Measurements from ENCODE around the gene MAGI1.
"Not testable (repeated sequence)": the region's sequence is repeated elsewhere in the genome, so short reads cannot be mapped to it uniquely, and the experiment has no call there.

MAGI1 gene

DNA sequence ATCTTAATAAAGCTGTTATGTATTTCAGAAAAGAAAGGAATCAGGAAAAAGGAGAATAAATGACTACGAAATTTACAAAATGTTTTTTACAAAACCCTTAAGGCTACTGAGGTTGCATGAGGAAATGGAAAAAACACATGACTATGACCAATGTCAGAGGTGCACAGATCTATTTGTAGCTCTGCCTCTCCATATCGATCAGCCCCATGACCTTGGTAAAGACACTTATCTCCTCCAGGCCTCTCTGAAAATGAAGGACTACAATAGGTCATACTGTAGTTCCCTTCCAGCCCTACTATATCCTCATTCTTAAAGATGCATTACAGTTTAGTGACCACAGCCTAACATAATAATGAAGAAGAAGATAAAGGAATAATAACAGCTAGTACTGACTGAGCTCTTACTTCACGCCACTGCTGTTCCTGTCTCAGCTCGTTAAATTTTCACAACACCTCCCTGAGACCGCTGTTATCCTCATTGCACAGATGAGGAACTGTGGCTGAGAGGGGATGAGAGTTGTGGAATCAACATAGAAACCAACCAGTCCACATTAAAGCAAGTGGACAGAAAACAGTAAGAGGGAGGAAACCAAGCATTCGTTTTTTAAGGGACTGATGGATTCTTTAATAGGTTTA, 163.2 kb downstream of the MAGI1 start:
- no peak for DNase-seq (ENCODE audit: low read depth in 2 of 2)

GRCh38 chr3:65873869-65874268, 164.8 kb downstream of the MAGI1 start:
- no peak for DNase-seq (ENCODE audit: low read depth in 2 of 2)

DNA sequence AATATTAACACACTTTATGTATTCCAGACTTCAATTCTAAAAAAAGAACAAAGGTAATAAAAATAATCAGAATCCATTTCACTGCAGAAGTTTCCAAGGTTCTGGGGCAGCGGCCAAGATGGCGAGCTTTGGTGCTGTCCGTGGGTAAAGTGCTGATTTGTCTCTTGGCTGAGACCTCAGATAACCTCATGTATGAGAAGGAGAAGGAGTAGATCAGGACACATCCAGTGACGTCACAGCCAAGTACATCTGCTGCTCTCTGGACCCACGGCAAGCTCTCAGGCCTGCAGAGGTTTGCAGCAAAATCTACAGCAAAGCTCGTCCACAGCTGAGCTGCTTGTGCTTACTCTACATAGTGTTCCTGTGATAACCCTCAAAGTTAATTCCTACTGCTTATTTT, 165.7 kb downstream of the MAGI1 start:
- DNase-seq (ENCODE audit: low read depth in 2 of 2) = no peak

- no peak for DNase-seq (ENCODE audit: low read depth in 2 of 2)
Observed at GRCh38 chr3:65871305-65872141, 167.2 kb downstream of the MAGI1 start.

DNA sequence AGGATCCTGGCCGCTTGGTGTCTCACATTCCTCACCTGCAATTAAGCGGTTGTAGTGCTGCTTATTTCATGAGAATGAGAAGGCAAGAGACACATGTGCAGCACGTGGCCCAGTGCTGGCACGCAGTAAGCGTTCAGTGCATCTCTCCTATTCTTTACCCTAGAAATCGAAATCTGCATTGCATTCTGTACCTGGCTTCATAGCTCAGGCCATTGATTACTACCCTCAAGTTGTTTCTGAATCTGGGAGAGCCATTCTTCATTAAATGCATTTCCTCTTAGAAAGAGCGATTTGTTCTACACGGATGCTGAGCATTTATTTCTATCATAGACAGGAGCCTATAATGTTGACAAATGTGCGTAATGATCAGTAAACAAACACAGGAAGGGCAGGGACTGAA, 168.9 kb downstream of the MAGI1 start:
- DNase-seq (ENCODE audit: low read depth in 2 of 2) = no peak

DNA sequence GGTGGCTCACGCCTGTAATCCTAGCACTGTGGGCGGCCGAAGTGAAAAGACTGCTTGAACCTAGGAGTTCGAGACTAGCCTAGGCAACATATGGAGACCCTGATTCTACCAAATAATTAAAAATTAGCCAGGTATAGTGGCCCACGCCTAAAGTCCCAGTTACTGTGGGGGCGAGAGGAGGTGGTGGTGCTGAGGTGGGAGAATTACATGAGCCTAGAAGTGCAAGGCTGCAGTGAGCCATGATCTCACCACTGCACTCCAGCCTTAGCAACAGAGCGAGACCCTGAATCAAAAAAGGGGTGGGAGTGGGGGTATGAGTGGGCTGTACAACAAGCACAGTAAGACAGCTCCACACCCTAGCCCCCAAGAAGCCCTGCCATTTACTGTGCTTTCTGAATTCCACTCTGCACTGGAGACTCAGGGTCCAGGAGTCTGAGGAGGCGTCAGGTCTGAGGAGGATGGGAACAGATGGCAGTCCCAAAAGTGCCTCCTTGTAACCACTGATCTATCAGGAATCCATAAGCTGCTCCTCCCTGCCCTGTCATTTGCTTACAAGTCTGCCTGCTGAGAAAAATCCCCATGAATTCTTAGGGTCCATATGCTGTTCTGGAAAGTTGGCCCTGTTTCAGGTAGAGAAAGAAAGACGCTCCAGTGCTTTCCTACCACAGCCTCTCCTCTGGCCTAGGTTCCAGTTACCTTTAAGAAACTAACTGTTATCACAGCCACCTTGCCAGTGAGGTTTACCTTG, 171.1 kb downstream of the MAGI1 start:
- DNase-seq (ENCODE audit: low read depth in 2 of 2) = no peak

GRCh38 chr3:65864357-65864904, 174.3 kb downstream of the MAGI1 start:
- no peak for DNase-seq (ENCODE audit: low read depth in 2 of 2)

GRCh38 chr3:65861718-65862117, 177.0 kb downstream of the MAGI1 start:
- DNase-seq (ENCODE audit: low read depth in 2 of 2) = no peak

DNA sequence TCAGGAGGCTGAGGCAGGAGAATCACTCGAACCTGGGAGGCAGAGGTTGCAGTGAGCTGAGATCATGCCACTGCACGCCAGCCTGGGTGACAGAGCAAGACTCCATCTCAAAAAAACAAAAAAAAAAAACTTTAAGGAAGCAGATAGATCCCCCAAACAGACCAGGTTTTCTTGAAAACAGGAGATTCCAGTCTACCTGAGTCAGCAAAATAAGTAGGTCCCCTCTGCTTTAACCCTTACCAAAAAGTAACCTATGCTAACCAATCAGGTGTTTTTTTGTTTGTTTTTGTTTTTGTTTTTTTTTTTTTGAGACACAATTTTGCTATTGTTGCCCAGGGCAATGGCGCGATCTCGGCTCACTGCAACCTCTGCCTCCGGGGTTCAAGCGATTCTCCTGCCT, 179.1 kb downstream of the MAGI1 start:
- not testable (repeated sequence) for DNase-seq (ENCODE audit: low read depth in 2 of 2)

DNA sequence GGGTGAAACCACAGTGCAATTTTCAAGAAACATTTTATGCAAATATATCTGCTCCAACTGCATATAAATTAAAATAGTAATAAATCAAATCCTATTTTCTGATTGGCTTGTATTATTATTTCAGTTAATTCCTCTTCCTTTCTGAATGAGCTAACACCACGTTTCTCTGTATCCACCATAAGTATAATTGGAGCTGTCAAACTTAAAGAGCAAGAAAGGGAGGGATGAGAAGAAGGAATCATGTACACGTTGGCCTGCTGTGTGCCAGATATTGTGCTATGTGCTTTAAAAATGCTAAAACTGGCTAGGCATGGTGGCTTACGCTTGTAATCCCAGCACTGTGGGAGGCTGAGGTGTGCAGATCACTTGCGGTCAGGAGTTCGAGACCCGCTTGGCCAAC, 180.0 kb downstream of the MAGI1 start:
- no peak for DNase-seq (ENCODE audit: low read depth in 2 of 2)

GRCh38 chr3:65857327-65857726, 181.4 kb downstream of the MAGI1 start:
- no peak for DNase-seq (ENCODE audit: low read depth in 2 of 2)

DNA sequence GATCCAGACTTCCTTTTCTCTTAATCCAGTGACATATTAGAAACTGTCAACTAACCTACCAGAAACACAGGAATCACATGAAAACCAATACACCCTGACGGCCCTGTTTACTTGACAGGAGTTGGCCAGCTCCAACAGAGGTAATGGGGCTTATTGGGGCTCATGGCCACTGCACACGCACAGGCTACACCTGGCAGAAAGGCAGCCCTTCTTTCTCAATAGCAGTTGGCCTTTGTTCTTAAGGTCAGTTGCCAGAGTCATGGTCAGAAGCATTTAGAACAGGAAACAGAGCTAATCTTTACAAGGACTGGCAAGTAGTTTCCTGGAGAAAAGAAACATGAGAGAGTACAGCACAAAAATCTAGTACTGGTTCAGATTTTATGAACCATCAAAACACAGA, 181.8 kb downstream of the MAGI1 start:
- no peak for DNase-seq (ENCODE audit: low read depth in 2 of 2)

- DNase-seq (ENCODE audit: low read depth in 2 of 2) = no peak
Observed at GRCh38 chr3:65855370-65856100, 183.2 kb downstream of the MAGI1 start.

DNA sequence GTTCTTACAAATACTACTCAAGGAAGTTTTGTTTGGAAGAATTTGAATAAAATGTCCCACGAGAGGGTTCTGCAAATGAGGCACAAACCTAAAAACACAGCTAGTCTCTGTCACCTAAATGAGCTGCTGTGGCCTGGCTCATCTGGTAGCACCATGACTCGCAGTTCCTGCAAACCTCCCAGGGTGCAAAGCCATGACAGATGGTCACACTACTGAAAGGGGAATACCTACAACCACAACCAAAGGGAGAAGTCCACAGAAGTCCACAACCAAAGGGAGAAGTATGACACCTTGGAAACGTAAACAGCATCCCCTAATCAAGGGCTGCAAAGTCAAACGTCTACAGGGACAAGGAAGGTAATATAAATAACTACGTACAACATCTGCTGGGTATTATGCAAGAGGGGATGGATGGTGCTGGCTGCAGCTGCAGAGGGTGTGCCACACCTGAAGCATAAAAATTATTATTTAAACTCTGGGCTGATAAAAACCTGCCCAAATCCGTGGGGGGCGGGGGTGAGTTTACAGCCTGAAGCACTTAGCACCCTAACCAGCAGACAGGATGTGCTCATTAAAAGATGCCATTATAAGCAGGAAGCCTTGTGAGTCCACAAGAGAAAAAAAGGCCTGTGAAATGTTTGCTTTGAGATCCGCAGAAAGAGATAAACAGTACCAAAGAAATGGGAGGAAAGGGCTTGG, 184.0 kb downstream of the MAGI1 start:
- DNase-seq (ENCODE audit: low read depth in 2 of 2) = no peak

DNA sequence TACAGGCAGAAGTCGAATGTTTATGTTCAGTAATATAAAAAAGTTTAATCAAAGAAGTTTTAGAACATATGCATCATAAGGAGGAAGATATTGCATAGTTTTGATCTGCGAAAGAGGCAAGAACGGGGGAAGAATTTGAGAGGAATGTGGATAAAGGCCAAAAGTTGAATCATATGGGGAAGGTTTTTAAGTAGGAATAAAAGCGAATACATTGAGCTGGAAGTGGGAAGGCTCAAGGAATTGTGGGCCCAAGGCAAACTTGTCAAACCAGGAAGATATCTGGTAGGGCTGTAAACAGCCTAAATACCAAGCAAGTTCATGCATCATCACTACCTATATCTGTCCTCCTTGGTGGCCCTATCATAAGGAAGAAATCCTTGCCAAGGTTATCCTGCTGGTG, 186.9 kb downstream of the MAGI1 start:
- no peak for DNase-seq (ENCODE audit: low read depth in 2 of 2)

- no peak for DNase-seq (ENCODE audit: low read depth in 2 of 2)
Observed at GRCh38 chr3:65850261-65850660, 188.5 kb downstream of the MAGI1 start.

DNA sequence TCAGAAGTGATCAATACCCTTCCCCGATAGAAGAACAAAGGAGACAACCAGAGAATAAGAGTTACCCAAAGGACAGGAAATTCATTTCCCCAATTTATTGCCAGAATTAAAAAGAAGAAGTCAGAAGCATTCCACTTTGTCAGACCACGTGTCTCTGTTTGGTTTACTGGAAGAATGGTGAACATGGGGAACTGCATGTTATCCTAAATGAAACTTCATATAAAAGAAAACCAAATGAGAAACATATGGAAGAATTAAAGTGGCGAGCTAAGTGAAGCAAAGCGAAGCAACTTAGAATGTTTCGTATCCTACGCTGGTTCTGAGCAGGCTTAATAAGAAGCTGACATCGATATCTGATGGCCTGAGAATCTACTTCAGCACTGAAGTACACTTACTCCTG, 190.7 kb downstream of the MAGI1 start:
- no peak for DNase-seq (ENCODE audit: low read depth in 2 of 2)

- DNase-seq (ENCODE audit: low read depth in 2 of 2) = no peak
Observed at GRCh38 chr3:65846936-65847335, 191.8 kb downstream of the MAGI1 start.

GRCh38 chr3:65844370-65844769, 194.3 kb downstream of the MAGI1 start:
- no peak for DNase-seq (ENCODE audit: low read depth in 2 of 2)

DNA sequence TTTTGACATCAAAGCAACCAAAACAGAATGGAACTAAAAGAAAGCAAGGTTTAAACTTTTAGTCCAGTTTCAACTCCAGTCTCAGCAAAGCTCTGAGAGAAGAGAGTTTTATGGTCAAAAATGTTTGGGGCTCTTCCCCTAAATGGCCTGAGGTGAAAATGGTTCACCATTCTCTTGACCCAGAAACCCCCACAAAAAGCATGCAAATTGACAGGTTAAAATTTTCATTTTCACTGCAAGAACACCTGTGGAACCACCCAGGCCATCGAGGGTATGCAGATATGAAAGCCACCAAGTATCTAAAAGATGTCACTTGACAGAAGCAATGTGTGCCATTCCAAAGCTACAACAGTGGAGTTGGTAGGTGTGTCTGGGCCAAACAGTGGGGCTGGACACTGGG, 195.0 kb downstream of the MAGI1 start:
- no peak for DNase-seq (ENCODE audit: low read depth in 2 of 2)

DNA sequence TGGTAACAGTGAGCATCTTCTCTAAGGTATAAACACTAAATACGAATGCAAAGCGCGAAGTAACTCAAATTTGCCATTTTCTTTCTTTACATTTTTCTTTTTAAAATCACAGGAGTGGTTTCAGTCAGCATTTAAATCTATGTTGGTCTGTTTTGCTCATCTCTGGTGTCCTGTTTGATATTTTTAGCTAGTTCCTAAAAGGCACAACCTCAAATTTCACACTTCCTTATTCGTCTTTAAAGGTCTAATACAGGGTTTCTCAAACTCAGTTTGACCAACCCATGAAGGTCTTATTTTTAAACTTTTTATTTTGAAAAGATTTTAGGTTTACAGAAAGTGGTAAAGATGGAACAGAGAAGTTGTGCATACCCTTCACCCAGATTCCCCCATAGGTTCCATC, 201.1 kb downstream of the MAGI1 start:
- DNase-seq (ENCODE audit: low read depth in 2 of 2) = no peak

All from stimulated activated CD8-positive, alpha-beta memory T cell treated with anti-CD3 and anti-CD28 coated beads, Interleukin-15, amount 100 ng/mL, for 48 hours (primary cell).